ENCODE measurements around the gene ENO4. TPM values are rescaled to one million over a fixed set of nuclear protein-coding genes. Genes with fewer than 3 reads are reported as not detected.

Gene ENO4
- total RNA-seq, 6 donors from 2014 or later, result 0.06 to 3.0 (median 1.1) TPM

DNA sequence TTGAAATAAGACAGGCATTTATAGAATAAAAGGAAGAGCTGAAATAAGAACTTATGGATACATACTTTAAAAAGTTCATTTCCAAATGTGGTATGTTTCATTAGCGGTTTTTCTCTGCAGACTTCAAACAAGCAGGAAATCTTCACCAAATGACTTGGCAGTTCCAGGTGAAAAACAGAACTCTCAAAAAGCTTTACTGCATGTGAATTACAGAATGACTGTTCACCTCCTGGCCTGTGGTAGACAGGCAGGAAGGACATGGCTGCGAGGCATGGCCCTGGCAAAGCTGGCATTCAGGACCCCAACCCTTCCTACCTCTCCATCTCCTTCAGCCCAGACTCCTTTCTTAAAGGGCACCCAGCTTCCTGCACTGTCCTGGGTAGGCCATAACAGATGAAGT, 21.2 kb upstream of the ENO4 start:
- TF ChIP-seq, protein P1, sequence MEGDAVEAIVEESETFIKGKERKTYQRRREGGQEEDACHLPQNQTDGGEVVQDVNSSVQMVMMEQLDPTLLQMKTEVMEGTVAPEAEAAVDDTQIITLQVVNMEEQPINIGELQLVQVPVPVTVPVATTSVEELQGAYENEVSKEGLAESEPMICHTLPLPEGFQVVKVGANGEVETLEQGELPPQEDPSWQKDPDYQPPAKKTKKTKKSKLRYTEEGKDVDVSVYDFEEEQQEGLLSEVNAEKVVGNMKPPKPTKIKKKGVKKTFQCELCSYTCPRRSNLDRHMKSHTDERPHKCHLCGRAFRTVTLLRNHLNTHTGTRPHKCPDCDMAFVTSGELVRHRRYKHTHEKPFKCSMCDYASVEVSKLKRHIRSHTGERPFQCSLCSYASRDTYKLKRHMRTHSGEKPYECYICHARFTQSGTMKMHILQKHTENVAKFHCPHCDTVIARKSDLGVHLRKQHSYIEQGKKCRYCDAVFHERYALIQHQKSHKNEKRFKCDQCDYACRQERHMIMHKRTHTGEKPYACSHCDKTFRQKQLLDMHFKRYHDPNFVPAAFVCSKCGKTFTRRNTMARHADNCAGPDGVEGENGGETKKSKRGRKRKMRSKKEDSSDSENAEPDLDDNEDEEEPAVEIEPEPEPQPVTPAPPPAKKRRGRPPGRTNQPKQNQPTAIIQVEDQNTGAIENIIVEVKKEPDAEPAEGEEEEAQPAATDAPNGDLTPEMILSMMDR (IDR thresholded peaks at IDR 0.05), result no peak
- no peak for TF ChIP-seq EP300 (IDR thresholded peaks at IDR 0.05)
- TF ChIP-seq POLR2A (IDR thresholded peaks at IDR 0.05), result no peak
- TF ChIP-seq POLR2AphosphoS5 (IDR thresholded peaks at IDR 0.05), result no peak
- DNase-seq (no peak), ATAC-seq (ENCODE audit: low FRiP score in 2 of 2) (no peak)
- 48 to 50% methylated on average over 2 of the region's 2 CpGs for WGBS, 2 donors
- no peaks in the 10 kb centered on the region for H3K27me3 ChIP-seq
- no peak overlapping the region for H3K4me3 ChIP-seq
- H3K27ac ChIP-seq, result no peak overlapping the region
- H3K9me3 ChIP-seq, result no peaks in the 10 kb centered on the region
- H3K36me3 ChIP-seq, result no peaks in the 10 kb centered on the region
- no peaks in the 10 kb centered on the region for H3K4me1 ChIP-seq

DNA sequence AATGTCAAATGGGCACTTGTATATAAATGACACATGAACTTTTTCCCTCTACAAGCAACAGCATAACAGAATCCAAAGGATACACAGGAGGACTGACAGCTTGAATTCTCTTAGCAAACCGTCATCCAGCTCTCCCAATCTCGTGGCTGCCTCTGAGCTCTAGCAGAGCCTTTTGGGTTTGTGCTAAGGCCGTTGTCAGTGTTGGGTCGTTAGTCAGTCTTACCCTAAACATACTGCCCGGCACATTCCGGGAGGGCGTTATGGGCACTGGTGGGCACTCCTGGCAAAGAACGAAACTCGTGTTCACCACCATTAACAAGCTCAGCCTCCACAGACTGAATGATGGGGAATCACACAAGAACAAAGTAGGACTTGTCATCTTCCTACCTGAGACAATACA, 19.6 kb upstream of the ENO4 start:
- ATAC-seq (ENCODE audit: low FRiP score in 2 of 2) (no peak), DNase-seq (no peak)
- 83 to 89% methylated on average over 5 to 9 of the region's 9 CpGs for WGBS, 2 donors
- no peak overlapping the region for H3K4me3 ChIP-seq
- H3K36me3 ChIP-seq, result no peaks in the 10 kb centered on the region
- H3K4me1 ChIP-seq, result no peaks in the 10 kb centered on the region
- no peak overlapping the region for H3K27ac ChIP-seq
- no peaks in the 10 kb centered on the region for H3K27me3 ChIP-seq
- TF ChIP-seq EP300 (IDR thresholded peaks at IDR 0.05) (no peak), POLR2AphosphoS5 (IDR thresholded peaks at IDR 0.05) (no peak), POLR2A (IDR thresholded peaks at IDR 0.05) (no peak)
- TF ChIP-seq, protein P1 (IDR thresholded peaks at IDR 0.05), result no peak
- H3K9me3 ChIP-seq, result no peaks in the 10 kb centered on the region

- 80 to 95% methylated on average over 4 of the region's 4 CpGs for WGBS, 2 donors
- no peak for ATAC-seq (ENCODE audit: low FRiP score in 2 of 2)
Observed at GRCh38 chr10:116831086-116831485, 18.2 kb upstream of the ENO4 start.

DNA sequence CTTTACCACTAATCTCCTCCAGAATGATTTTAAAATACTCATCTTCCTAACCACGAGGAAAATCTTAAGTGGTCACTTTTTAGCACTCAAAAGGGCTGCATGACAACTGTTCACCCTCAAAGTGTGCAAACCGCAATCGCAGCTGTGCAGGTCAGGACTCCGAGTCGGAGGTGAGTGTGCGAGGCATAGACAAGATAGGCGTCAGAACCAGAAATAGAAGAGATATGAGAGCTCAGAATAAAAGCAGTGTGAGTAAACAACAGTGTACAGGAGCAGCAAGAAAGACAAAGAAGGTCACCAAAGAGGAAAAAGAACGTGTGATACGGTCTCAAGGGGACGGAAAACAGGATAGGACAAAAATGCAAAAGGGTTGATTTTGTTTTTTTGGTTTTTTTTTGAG, 17.5 kb upstream of the ENO4 start:
- no peak overlapping the region for H3K4me3 ChIP-seq
- no peak for DNase-seq
- no peaks in the 10 kb centered on the region for H3K36me3 ChIP-seq
- H3K9me3 ChIP-seq, result no peaks in the 10 kb centered on the region
- no peaks in the 10 kb centered on the region for H3K27me3 ChIP-seq
- TF ChIP-seq, protein P1 (IDR thresholded peaks at IDR 0.05), result no peak
- no peak for TF ChIP-seq POLR2A (IDR thresholded peaks at IDR 0.05)
- no peak for TF ChIP-seq POLR2AphosphoS5 (IDR thresholded peaks at IDR 0.05)
- ATAC-seq (ENCODE audit: low FRiP score in 2 of 2), result no peak
- no peaks in the 10 kb centered on the region for H3K4me1 ChIP-seq
- WGBS, 2 donors, result 74 to 77% methylated on average over 10 of the region's 10 CpGs
- no peak overlapping the region for H3K27ac ChIP-seq

More at GRCh38 chr10:116831086-116831485, 18.2 kb upstream of the ENO4 start:
- no peaks in the 10 kb centered on the region for H3K27me3 ChIP-seq
- no peaks in the 10 kb centered on the region for H3K36me3 ChIP-seq
- H3K9me3 ChIP-seq, result no peaks in the 10 kb centered on the region
- no peak overlapping the region for H3K4me3 ChIP-seq
- H3K4me1 ChIP-seq, result no peaks in the 10 kb centered on the region
- no peak overlapping the region for H3K27ac ChIP-seq
- DNase-seq, result no peak
- TF ChIP-seq EP300 (IDR thresholded peaks at IDR 0.05), result no peak
- TF ChIP-seq, protein P1 (IDR thresholded peaks at IDR 0.05), result no peak
- TF ChIP-seq POLR2A (IDR thresholded peaks at IDR 0.05), result no peak
- TF ChIP-seq POLR2AphosphoS5 (IDR thresholded peaks at IDR 0.05), result no peak
